HUDEP-2 (cell line): ENCODE measurements around the gene CYP3A5.
"Not testable (repeated sequence)": the region's sequence is repeated elsewhere in the genome, so short reads cannot be mapped to it uniquely, and the experiment has no call there.

Experiments
- DNase-seq, 76 experiments: peaks; one replicate each; lab custom pipeline; 2025; ENCODE audit not compliant: unreplicated experiment in 76 of 76; lab: John Stamatoyannopoulos, UW

The CYP3A5 gene

GRCh38 chr7:99685871-99686608 lies 6.2 kb upstream of the CYP3A5 start:
- peak in 45 of 76 experiments; percentile 3 to 80 (median 40) for DNase-seq

GRCh38 chr7:99685129-99685758 lies 5.4 kb upstream of the CYP3A5 start:
- DNase-seq, result no peak

- DNase-seq, result no peak
Measured at GRCh38 chr7:99679032-99679399, 780 bp downstream of the CYP3A5 start.

- DNase-seq, result no peak
Measured at GRCh38 chr7:99677648-99678045, 2.1 kb downstream of the CYP3A5 start.

- DNase-seq, result peak in 2 of 76 experiments; percentile 16
Measured at GRCh38 chr7:99677013-99677647, 2.7 kb downstream of the CYP3A5 start.

- no peak for DNase-seq
Measured at GRCh38 chr7:99674995-99675742, 4.6 kb downstream of the CYP3A5 start.

- no peak for DNase-seq
Measured at GRCh38 chr7:99672573-99672972, 7.2 kb downstream of the CYP3A5 start.

GRCh38 chr7:99669782-99670181 lies 10.0 kb downstream of the CYP3A5 start:
- DNase-seq, result no peak

GRCh38 chr7:99668541-99668940 lies 11.3 kb downstream of the CYP3A5 start:
- no peak for DNase-seq

- no peak for DNase-seq
Measured at GRCh38 chr7:99667179-99667578, 12.6 kb downstream of the CYP3A5 start.

- DNase-seq, result no peak
Measured at GRCh38 chr7:99666013-99666395, 13.8 kb downstream of the CYP3A5 start.

- peak in 36 of 76 experiments; percentile 2 to 72 (median 25) for DNase-seq
Measured at GRCh38 chr7:99665312-99666012, 14.3 kb downstream of the CYP3A5 start.

- not testable (repeated sequence) for DNase-seq
Measured at GRCh38 chr7:99657879-99658278, 21.9 kb downstream of the CYP3A5 start.

GRCh38 chr7:99654626-99655025 lies 25.2 kb downstream of the CYP3A5 start:
- not testable (repeated sequence) for DNase-seq

- DNase-seq, result no peak
Measured at GRCh38 chr7:99653754-99654153, 26.0 kb downstream of the CYP3A5 start.

- not testable (repeated sequence) for DNase-seq
Measured at GRCh38 chr7:99653269-99653668, 26.5 kb downstream of the CYP3A5 start.

- DNase-seq, result no peak
Measured at GRCh38 chr7:99652671-99653070, 27.1 kb downstream of the CYP3A5 start.

- no peak for DNase-seq
Measured at GRCh38 chr7:99651290-99651689, 28.5 kb downstream of the CYP3A5 start.

GRCh38 chr7:99648843-99649242 lies 31.0 kb downstream of the CYP3A5 start:
- no peak for DNase-seq

- DNase-seq, result no peak
Measured at GRCh38 chr7:99645590-99645989, 34.2 kb downstream of the CYP3A5 start.

GRCh38 chr7:99644431-99644830 lies 35.4 kb downstream of the CYP3A5 start:
- no peak for DNase-seq
